Hepatocyte (in vitro differentiated cells): ENCODE data around the gene KBTBD4. TPM values are rescaled to one million over a fixed set of nuclear protein-coding genes. Genes with fewer than 3 reads are reported as not detected.

Source experiments
- DNase-seq: peaks from one replicate; pipeline ENCODE4 v3.0.0-alpha.2; 2016; ENCODE audit warnings: low spot score
- H2AFZ ChIP-seq: fragments of 200-600 bp; sonication (generic); 2 replicates; pipeline ENCODE4 v1.6.0; 2016; ENCODE audit warnings: antibody characterized with exemption, mild to moderate bottlenecking
- H3K27ac ChIP-seq: fragments of 200-600 bp; sonication (generic); 2 replicates; pipeline ENCODE4 v1.5.1; 2016; ENCODE audit warnings: mild to moderate bottlenecking
- H3K27me3 ChIP-seq: fragments of 200-600 bp; sonication (generic); 2 replicates; pipeline ENCODE4 v1.6.1; 2016
- H3K36me3 ChIP-seq: fragments of 200-600 bp; sonication (generic); replicated peaks from 2 replicates; pipeline ENCODE4 v1.5.1; 2016; ENCODE audit warnings: low read depth; ENCODE audit not compliant: insufficient read depth
- H3K4me1 ChIP-seq: fragments of 200-600 bp; sonication (generic); 2 replicates; pipeline ENCODE4 v1.5.1; 2016; ENCODE audit warnings: mild to moderate bottlenecking, moderate library complexity; ENCODE audit not compliant: insufficient read depth
- H3K4me2 ChIP-seq: fragments of 200-600 bp; sonication (generic); 2 replicates; pipeline ENCODE4 v1.6.0; 2016
- H3K4me3 ChIP-seq: fragments of 200-600 bp; sonication (generic); 2 replicates; pipeline ENCODE4 v1.5.1; 2016; ENCODE audit warnings: mild to moderate bottlenecking
- H3K79me2 ChIP-seq: fragments of 200-600 bp; sonication (generic); 2 replicates; pipeline ENCODE4 v1.6.0; 2017; ENCODE audit warnings: mild to moderate bottlenecking
- H3K9me2 ChIP-seq: fragments of 200-600 bp; sonication (generic); replicated peaks from 2 replicates; pipeline ENCODE4 v1.6.0; 2017; ENCODE audit warnings: mild to moderate bottlenecking; ENCODE audit not compliant: insufficient read depth
- H3K9me3 ChIP-seq: fragments of 200-600 bp; sonication (generic); 2 replicates; pipeline ENCODE4 v1.5.1; 2016; ENCODE audit warnings: low read depth, mild to moderate bottlenecking
- H4K20me1 ChIP-seq: fragments of 200-600 bp; sonication (generic); 2 replicates; pipeline ENCODE4 v1.6.0; 2016; ENCODE audit warnings: mild to moderate bottlenecking; ENCODE audit not compliant: insufficient read depth, poor library complexity, severe bottlenecking
- CTCF ChIP-seq: fragments of 200-600 bp; sonication (generic); IDR thresholded peaks from 2 replicates; pipeline ENCODE4 v1.5.1; 2016; ENCODE audit warnings: antibody characterized with exemption, mild to moderate bottlenecking; ENCODE audit not compliant: poor library complexity
- EZH2 ChIP-seq: fragments of 200-600 bp; sonication (generic); IDR thresholded peaks from 2 replicates; pipeline ENCODE4 v1.6.1; 2016; ENCODE audit warnings: antibody characterized with exemption, mild to moderate bottlenecking, borderline replicate concordance
- EZH2phosphoT487 ChIP-seq: fragments of 200-600 bp; sonication (generic); IDR thresholded peaks from one replicate; pipeline ENCODE4 v1.6.1; 2018; ENCODE audit warnings: antibody characterized with exemption, mild to moderate bottlenecking, low read depth, moderate library complexity; ENCODE audit not compliant: unreplicated experiment, severe bottlenecking
- WGBS: methylation state at CpG from one replicate; pipeline ENCODE4 v1.1.6; 2016; ENCODE audit warnings: low lambda C conversion rate; ENCODE audit errors: missing lambda C conversion rate; 5-methylcytosine and 5-hydroxymethylcytosine counted together
- polyA plus RNA-seq: library from polyadenylated mRNA; unstranded; fragments of >200 nt; fragmentation: Nextera tagmentation; extraction: Ambion mirVana; gene quantifications from 2 replicates; pipeline ENCODE4 v1.2.1, GENCODE V29; 2016
- total RNA-seq: library from RNA; depleted of rRNA; stranded (reverse); fragments of >200 nt; gene quantifications from 2 replicates; pipeline ENCODE4 v1.2.3, GENCODE V29; 2014

The KBTBD4 gene
- total RNA-seq (18.0 and 18.2 TPM in 2 replicates), polyA plus RNA-seq (13.1 and 14.6 TPM in 2 replicates)

GRCh38 chr11:47578524-47579494, at the start of gene KBTBD4, which contains the start of gene NDUFS3:
TSS of gene KBTBD4 (minus strand) at chr11:47578970. CDS start at chr11:47578951, 19 bp downstream.
TSS of gene NDUFS3 (plus strand) at chr11:47579074. CDS start at chr11:47579092, 18 bp downstream.
- no peaks in the 10 kb centered on the region for H3K27me3 ChIP-seq
- H3K9me2 ChIP-seq: no peaks in the 10 kb centered on the region
- TF ChIP-seq CTCF (no peak), EZH2 (no peak), EZH2phosphoT487 (no peak)
- H3K4me3 ChIP-seq: peak within 1 kb of the TSS; percentile 99
- DNase-seq: peak; percentile 94
- H4K20me1 ChIP-seq: no peaks in the 10 kb centered on the region
- peaks cover 51% of the 10 kb centered on the region for H3K79me2 ChIP-seq
- H3K4me2 ChIP-seq: peak within 1 kb of the TSS; percentile 99
- 1% methylated on average over 63 of the region's 72 CpGs for WGBS
- peak within 1 kb of the TSS; percentile 97 for H2AFZ ChIP-seq
- no peaks in the 10 kb centered on the region for H3K36me3 ChIP-seq
- H3K27ac ChIP-seq: peak within 1 kb of the TSS; percentile 97
- no peaks in the 10 kb centered on the region for H3K9me3 ChIP-seq
- peaks cover 7% of the 10 kb centered on the region for H3K4me1 ChIP-seq

GRCh38 chr11:47628026-47628425, 49.3 kb upstream of the KBTBD4 start:
- Histone ChIP-seq H3K79me2 (no peaks in the 10 kb centered on the region), H3K27ac (no peak overlapping the region), H2AFZ (no peak overlapping the region), H3K27me3 (no peaks in the 10 kb centered on the region), H3K9me3 (no peaks in the 10 kb centered on the region), H3K36me3 (peaks cover 5% of the 10 kb centered on the region), H3K4me1 (peaks cover 5% of the 10 kb centered on the region), H3K4me2 (no peak overlapping the region), H3K4me3 (no peak overlapping the region), H3K9me2 (no peaks in the 10 kb centered on the region), H4K20me1 (no peaks in the 10 kb centered on the region)
- peak; percentile 48 for DNase-seq
- no peak for TF ChIP-seq CTCF
- TF ChIP-seq EZH2: no peak
- peak; percentile 72 for TF ChIP-seq EZH2phosphoT487
- 30% methylated on average over 4 of the region's 4 CpGs for WGBS

- TF ChIP-seq CTCF (no peak), EZH2phosphoT487 (no peak), EZH2 (no peak)
- DNase-seq: no peak
- Histone ChIP-seq H3K4me3 (no peak overlapping the region), H4K20me1 (no peaks in the 10 kb centered on the region), H3K36me3 (peaks cover 5% of the 10 kb centered on the region), H3K27ac (no peak overlapping the region), H3K9me3 (no peaks in the 10 kb centered on the region), H3K4me1 (peaks cover 5% of the 10 kb centered on the region), H2AFZ (no peak overlapping the region), H3K27me3 (no peaks in the 10 kb centered on the region), H3K4me2 (no peak overlapping the region), H3K9me2 (no peaks in the 10 kb centered on the region), H3K79me2 (no peaks in the 10 kb centered on the region)
- 97% methylated on average over 8 of the region's 8 CpGs for whole genome bisulfite sequencing
Measured at GRCh38 chr11:47626234-47626633, 47.5 kb upstream of the KBTBD4 start.
